Naive thymus-derived CD8-positive, alpha-beta T cell (primary cell): ENCODE results near the gene PI4KB. TPM values are rescaled to one million over a fixed set of nuclear protein-coding genes. Genes with fewer than 3 reads are reported as not detected.

Experiments
- ATAC-seq, 2 donors: fragments of 150-1000 bp; cut with Tn5 transposase in 1 of 2; sonication (Bioruptor Pico), chemical (Tn5 transposase) in 1 of 2; 1 replicate in 1 of 2; 2 replicates in 1 of 2; pipeline ENCODE4 v1.10.0; 2021; ENCODE audit warnings: mild to moderate bottlenecking in 2 of 2, moderate library complexity in 2 of 2
- POLR2A ChIA-PET: fragments of 350-600 bp; sonication (Branson Sonifier 250); formaldehyde crosslinking; loops from one replicate; lab custom pipeline; 2021; ENCODE audit warnings: antibody characterized with exemption; lab: Charles Lee
- DNase-seq, 10 donors: peaks; one replicate each; pipeline versions ENCODE4 v3.0.0 to v3.0.0-alpha.2; 2020 to 2022
- H3K27ac Mint-ChIP-seq, 10 donors: one replicate each; pipeline ENCODE4 v1.8.0; 2020 to 2022; ENCODE audit warnings: mild to moderate bottlenecking in 10 of 10, mixed read lengths in 10 of 10, moderate library complexity in 4 of 10, inconsistent platforms in 1 of 10
- H3K27me3 Mint-ChIP-seq, 5 donors: one replicate each; pipeline ENCODE4 v1.8.0; 2021 to 2022; ENCODE audit warnings: mixed read lengths in 5 of 5
- H3K36me3 Mint-ChIP-seq, 3 donors: one replicate each; pipeline ENCODE4 v1.8.0; 2020 to 2022; ENCODE audit warnings: mixed read lengths in 3 of 3, mild to moderate bottlenecking in 2 of 3, inconsistent platforms in 1 of 3
- H3K4me1 Mint-ChIP-seq, 4 donors: one replicate each; pipeline ENCODE4 v1.8.0; 2021 to 2022; ENCODE audit warnings: mixed read lengths in 4 of 4
- H3K4me3 Mint-ChIP-seq, 10 donors: one replicate each; pipeline ENCODE4 v1.8.0; 2020 to 2022; ENCODE audit warnings: mild to moderate bottlenecking in 10 of 10, mixed read lengths in 10 of 10, moderate library complexity in 6 of 10, inconsistent platforms in 1 of 10
- H3K9me3 Mint-ChIP-seq, 9 donors: one replicate each; pipeline ENCODE4 v1.8.0; 2020 to 2022; ENCODE audit warnings: mixed read lengths in 9 of 9, mild to moderate bottlenecking in 3 of 9, inconsistent platforms in 1 of 9, moderate library complexity in 1 of 9
- polyA plus RNA-seq, 3 donors: library from polyadenylated mRNA; unstranded; fragments of 300-500 nt; fragmentation: Illumina TruSeq; gene quantifications; one replicate each; pipeline ENCODE4 v1.2.3, GENCODE V29; 2021
- total RNA-seq, 8 experiments: library from RNA in 2 of 8; stranded (reverse) in 2 of 8; gene quantifications; one replicate each; pipeline ENCODE4 v1.2.3 and lab custom pipeline; 2021 to 2026

The PI4KB gene
- total and polyA plus RNA-seq, 5 experiments from 2014 or later: 42.4 to 96.6 (median 63.3) TPM

DNA sequence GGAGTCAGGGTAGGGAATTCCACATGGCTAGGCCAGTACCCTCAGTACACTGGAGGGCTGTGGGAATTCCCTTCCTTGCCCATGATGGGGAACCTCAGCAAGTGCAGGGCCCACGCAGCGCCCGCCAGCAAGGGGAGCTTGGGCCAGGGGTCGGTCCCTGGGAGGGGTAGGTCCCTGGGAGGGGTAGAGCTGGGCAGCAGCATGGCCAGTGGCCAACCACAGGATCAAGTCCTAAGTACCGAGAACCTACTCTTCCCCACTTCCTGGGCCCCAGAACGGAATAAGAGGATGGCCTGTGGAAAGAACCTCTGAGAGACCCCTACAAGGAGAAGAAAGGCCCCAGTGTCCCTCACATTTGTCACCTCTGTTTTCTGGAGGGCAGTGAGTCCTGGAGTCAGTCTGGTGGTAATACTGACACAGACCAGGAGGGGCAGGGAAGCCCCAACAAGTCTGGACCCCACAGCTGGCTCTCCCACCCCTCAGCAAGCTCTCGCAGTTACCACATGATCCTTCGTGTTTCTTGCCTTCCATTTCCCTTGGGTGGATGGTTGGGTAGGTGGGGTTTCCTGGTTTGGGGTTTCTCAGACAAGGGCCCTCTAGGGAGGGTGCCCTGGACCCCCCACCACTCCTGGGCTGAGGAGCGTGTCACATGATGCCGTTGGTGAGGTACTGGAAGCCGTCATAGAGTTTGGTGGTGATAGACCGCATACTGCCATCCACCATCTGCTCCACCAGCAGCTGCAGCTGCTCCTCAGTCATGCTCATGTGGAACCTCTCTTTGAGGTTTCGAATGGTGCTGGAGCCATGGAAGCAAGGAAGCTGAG, 34.8 kb downstream of the PI4KB start:
- no peaks in the 10 kb centered on the region for H3K9me3 Mint-ChIP-seq
- POLR2A ChIA-PET: interaction anchor here (0.6 to 2.9 kb wide), 4 partner anchors 9 to 379 kb away, joined by 3 to 10 read pairs (median 6); partner anchors contain the start of gene ZNF687
- peak overlapping the region in 9 of 10 donors; percentile 28 to 93 (median 73) for H3K27ac Mint-ChIP-seq
- peaks cover 16 to 37% (median 27%) of the 10 kb centered on the region in 4 donors for H3K4me1 Mint-ChIP-seq
- ATAC-seq (peak; percentile 28 to 65), DNase-seq (peak in 2 of 10 donors; percentile 29 to 50)
- H3K4me3 Mint-ChIP-seq: peak overlapping the region in 1 of 10 donors; percentile 19
- H3K27me3 Mint-ChIP-seq: no peaks in the 10 kb centered on the region
- peaks cover 0 to 78% (median 3%) of the 10 kb centered on the region in 3 donors for H3K36me3 Mint-ChIP-seq

DNA sequence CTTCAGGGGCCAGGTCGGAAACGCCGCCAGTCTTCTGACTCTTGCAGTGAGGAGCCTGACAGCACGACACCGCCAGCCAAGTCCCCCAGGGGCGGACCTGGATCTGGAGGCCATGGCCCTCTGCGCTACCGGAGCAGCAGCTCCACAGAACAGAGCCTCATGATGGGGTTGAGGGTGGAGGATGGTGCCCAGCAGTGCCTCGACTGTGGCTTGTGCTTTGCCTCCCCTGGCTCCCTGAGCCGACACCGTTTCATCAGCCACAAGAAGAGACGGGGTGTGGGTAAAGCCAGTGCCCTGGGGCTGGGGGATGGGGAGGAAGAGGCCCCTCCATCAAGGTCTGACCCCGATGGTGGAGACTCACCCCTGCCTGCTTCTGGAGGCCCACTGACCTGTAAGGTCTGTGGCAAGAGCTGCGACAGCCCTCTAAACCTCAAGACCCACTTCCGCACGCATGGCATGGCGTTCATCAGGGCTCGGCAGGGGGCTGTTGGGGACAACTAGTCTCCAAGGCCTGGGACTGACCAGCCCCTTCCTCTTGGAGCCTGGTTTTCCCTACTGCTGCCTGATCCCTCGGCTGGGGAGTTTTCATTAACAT, 36.4 kb downstream of the PI4KB start:
- no peak overlapping the region for H3K4me3 Mint-ChIP-seq
- H3K9me3 Mint-ChIP-seq: no peaks in the 10 kb centered on the region
- peaks cover 0 to 76% (median 7%) of the 10 kb centered on the region in 3 donors for H3K36me3 Mint-ChIP-seq
- no peaks in the 10 kb centered on the region for H3K27me3 Mint-ChIP-seq
- POLR2A ChIA-PET: no interaction called here
- DNase-seq (no peak), ATAC-seq (no peak)
- H3K4me1 Mint-ChIP-seq: peaks cover 20 to 37% (median 31%) of the 10 kb centered on the region in 4 donors
- H3K27ac Mint-ChIP-seq: peak overlapping the region in 2 of 10 donors; percentile 33 to 52

DNA sequence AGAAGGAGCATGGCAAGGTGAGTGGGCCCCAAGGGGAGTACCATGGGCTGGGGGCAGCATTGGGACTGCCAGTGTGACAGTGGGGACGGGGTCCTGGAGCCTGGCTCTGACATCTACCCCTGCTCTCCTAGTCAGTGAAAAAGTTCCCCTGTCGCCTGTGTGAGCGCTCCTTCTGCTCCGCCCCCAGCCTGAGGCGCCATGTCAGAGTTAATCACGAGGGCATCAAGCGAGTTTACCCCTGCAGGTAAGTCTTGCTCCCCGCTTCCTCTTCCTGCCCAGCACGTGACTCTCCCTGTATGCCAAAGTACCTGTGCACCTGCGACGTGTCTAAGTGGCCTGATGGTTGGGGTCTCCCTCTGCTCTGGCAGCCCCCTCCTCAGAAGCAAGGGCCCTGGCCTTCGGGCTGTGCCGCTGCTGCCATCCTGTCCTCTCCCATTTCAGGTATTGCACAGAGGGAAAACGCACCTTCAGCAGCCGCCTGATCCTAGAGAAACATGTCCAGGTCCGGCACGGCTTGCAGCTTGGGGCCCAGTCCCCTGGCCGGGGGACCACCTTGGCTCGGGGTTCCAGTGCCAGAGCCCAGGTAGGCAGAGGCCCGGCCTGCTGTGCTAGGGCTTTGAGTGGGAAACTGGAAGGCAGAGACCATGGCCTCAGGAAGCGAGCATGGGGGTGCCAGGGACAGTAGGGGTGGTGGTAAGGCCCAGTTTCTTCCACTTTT, 37.1 kb downstream of the PI4KB start:
- H3K4me3 Mint-ChIP-seq: peak overlapping the region in 1 of 10 donors; percentile 4
- peaks cover 20 to 37% (median 33%) of the 10 kb centered on the region in 4 donors for H3K4me1 Mint-ChIP-seq
- ATAC-seq (peak in 1 of 2 donors; percentile 26), DNase-seq (no peak)
- peak overlapping the region in 7 of 10 donors; percentile 11 to 88 (median 61) for H3K27ac Mint-ChIP-seq
- POLR2A ChIA-PET: no interaction called here
- H3K9me3 Mint-ChIP-seq: no peaks in the 10 kb centered on the region
- H3K36me3 Mint-ChIP-seq: peaks cover 0 to 76% (median 7%) of the 10 kb centered on the region in 3 donors
- no peaks in the 10 kb centered on the region for H3K27me3 Mint-ChIP-seq

DNA sequence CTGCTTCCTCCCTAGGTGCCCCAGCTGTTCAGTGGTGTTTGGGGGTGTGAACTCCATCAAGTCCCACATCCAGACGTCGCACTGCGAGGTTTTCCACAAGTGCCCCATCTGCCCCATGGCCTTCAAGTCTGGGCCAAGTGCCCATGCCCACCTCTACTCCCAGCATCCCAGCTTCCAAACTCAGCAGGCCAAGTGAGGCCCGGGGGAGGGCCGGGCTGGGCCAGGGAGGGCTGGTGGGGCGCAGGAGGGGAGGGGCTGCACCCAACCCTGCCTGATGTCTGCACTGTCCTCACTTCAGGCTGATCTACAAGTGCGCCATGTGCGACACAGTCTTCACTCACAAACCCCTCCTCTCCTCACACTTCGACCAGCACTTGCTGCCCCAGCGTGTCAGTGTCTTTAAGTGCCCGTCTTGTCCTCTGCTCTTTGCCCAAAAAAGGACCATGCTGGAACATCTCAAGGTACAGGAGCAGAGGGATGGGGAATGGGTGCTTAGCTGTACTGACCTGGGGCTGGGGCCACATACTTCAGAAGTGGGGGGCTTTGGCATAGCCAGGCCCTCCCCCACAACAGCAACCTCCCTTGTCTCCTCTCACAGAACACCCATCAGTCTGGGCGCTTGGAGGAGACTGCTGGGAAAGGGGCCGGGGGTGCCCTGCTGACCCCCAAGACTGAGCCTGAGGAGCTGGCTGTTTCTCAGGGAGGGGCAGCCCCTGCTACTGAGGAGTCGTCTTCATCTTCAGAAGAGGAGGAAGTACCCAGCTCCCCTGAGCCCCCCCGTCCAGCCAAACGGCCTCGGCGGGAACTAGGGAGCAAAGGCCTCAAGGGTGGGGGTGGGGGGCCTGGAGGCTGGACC, 37.9 kb downstream of the PI4KB start:
- H3K27me3 Mint-ChIP-seq: no peaks in the 10 kb centered on the region
- H3K36me3 Mint-ChIP-seq: peaks cover 0 to 72% (median 7%) of the 10 kb centered on the region in 3 donors
- H3K27ac Mint-ChIP-seq: peak overlapping the region in 8 of 10 donors; percentile 9 to 80 (median 60)
- POLR2A ChIA-PET: no interaction called here
- H3K4me3 Mint-ChIP-seq: peak overlapping the region in 1 of 10 donors; percentile 33
- H3K9me3 Mint-ChIP-seq: no peaks in the 10 kb centered on the region
- DNase-seq (no peak), ATAC-seq (no peak)
- H3K4me1 Mint-ChIP-seq: peaks cover 23 to 44% (median 40%) of the 10 kb centered on the region in 4 donors

DNA sequence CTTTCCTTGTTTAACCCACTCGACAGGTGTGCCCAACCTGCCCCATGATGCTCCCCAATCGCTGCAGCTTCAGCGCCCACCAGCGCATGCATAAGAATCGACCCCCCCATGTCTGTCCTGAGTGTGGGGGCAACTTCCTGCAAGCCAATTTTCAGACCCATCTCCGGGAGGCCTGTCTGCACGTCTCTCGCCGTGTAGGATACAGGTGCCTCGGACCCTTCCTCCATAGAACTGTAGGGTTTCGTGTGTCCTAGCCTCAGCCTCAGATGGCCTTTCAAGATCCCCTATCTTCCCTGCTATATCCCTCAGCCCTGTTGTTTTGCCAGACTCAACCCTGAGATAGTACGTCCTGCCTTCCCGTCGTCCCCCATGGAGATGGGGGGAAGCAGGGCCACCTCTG, 38.7 kb downstream of the PI4KB start:
- H3K27ac Mint-ChIP-seq: peak overlapping the region in 4 of 10 donors; percentile 3 to 73 (median 60)
- POLR2A ChIA-PET: no interaction called here
- no peaks in the 10 kb centered on the region for H3K9me3 Mint-ChIP-seq
- no peaks in the 10 kb centered on the region for H3K27me3 Mint-ChIP-seq
- peaks cover 28 to 51% (median 48%) of the 10 kb centered on the region in 4 donors for H3K4me1 Mint-ChIP-seq
- DNase-seq: no peak
- ATAC-seq: no peak
- H3K4me3 Mint-ChIP-seq: peak overlapping the region in 2 of 10 donors; percentile 2 to 33
- peaks cover 0 to 64% (median 4%) of the 10 kb centered on the region in 3 donors for H3K36me3 Mint-ChIP-seq

DNA sequence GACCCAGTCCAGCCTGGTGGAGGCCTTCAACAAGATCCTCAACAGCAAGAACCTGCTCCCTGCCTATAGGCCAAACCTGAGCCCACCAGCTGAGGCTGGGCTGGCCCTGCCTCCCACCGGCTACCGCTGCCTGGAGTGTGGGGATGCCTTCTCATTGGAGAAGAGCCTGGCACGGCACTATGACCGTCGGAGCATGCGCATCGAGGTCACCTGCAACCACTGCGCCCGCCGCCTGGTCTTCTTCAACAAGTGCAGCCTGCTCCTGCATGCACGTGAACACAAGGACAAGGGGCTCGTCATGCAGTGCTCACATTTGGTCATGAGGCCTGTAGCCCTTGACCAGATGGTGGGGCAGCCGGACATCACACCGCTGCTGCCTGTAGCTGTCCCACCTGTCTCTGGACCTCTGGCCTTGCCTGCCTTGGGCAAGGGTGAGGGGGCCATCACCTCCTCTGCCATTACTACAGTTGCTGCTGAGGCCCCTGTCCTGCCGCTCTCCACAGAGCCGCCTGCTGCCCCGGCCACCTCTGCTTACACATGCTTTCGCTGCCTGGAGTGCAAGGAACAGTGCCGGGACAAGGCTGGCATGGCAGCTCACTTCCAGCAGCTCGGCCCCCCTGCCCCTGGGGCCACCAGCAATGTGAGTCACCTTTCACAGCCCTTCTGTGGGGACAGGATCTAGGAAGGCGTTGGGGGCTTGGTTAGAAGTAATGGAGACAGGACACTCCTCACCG, 39.3 kb downstream of the PI4KB start:
- H3K27me3 Mint-ChIP-seq: no peaks in the 10 kb centered on the region
- no peaks in the 10 kb centered on the region for H3K9me3 Mint-ChIP-seq
- DNase-seq (no peak), ATAC-seq (no peak)
- POLR2A ChIA-PET: no interaction called here
- H3K27ac Mint-ChIP-seq: no peak overlapping the region
- H3K36me3 Mint-ChIP-seq: peaks cover 0 to 58% (median 4%) of the 10 kb centered on the region in 3 donors
- no peak overlapping the region for H3K4me3 Mint-ChIP-seq
- H3K4me1 Mint-ChIP-seq: peaks cover 28 to 53% (median 50%) of the 10 kb centered on the region in 4 donors

DNA sequence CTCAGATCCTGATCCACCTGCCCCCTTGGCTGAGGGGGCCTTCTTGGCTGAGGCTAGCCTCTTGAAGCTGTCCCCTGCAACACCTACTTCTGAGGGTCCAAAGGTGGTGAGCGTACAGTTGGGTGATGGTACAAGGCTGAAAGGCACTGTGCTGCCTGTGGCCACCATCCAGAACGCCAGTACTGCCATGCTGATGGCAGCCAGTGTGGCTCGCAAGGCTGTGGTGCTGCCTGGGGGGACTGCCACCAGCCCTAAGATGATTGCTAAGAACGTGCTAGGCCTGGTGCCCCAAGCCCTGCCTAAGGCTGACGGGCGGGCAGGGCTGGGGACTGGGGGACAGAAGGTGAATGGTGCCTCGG, 39.9 kb downstream of the PI4KB start:
- POLR2A ChIA-PET: no interaction called here
- DNase-seq (no peak), ATAC-seq (no peak)
- H3K27ac Mint-ChIP-seq: peak overlapping the region in 1 of 10 donors; percentile 71
- H3K9me3 Mint-ChIP-seq: no peaks in the 10 kb centered on the region
- H3K4me3 Mint-ChIP-seq: no peak overlapping the region
- H3K36me3 Mint-ChIP-seq: peaks cover 0 to 54% (median 4%) of the 10 kb centered on the region in 3 donors
- H3K4me1 Mint-ChIP-seq: peaks cover 28 to 52% (median 46%) of the 10 kb centered on the region in 4 donors
- H3K27me3 Mint-ChIP-seq: no peaks in the 10 kb centered on the region

DNA sequence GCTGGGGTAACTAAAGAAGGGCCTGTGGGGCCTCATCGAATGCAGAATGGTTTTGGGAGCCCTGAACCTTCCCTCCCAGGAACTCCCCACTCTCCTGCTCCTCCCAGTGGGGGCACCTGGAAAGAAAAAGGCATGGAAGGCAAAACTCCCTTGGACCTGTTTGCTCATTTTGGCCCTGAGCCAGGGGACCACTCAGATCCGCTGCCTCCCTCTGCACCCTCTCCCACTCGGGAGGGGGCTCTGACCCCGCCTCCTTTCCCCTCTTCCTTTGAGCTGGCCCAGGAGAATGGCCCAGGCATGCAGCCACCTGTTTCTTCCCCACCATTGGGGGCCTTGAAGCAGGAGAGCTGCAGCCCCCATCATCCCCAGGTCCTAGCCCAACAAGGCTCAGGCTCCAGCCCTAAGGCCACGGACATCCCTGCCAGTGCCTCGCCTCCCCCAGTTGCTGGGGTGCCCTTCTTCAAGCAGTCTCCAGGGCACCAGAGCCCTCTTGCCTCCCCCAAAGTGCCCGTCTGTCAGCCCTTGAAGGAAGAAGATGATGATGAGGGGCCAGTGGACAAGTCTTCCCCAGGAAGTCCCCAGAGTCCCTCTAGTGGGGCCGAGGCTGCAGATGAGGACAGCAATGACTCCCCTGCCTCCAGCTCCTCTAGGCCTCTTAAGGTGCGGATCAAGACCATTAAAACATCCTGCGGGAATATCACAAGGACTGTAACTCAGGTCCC, 40.4 kb downstream of the PI4KB start:
- Mint-ChIP-seq H3K27me3 (no peaks in the 10 kb centered on the region), H3K4me3 (no peak overlapping the region), H3K36me3 (peaks cover 0 to 50% (median 4%) of the 10 kb centered on the region in 3 donors), H3K9me3 (no peaks in the 10 kb centered on the region), H3K27ac (peak overlapping the region in 3 of 10 donors; percentile 27 to 71 (median 28)), H3K4me1 (peaks cover 28 to 52% (median 45%) of the 10 kb centered on the region in 4 donors)
- DNase-seq (no peak), ATAC-seq (no peak)
- POLR2A ChIA-PET: no interaction called here

DNA sequence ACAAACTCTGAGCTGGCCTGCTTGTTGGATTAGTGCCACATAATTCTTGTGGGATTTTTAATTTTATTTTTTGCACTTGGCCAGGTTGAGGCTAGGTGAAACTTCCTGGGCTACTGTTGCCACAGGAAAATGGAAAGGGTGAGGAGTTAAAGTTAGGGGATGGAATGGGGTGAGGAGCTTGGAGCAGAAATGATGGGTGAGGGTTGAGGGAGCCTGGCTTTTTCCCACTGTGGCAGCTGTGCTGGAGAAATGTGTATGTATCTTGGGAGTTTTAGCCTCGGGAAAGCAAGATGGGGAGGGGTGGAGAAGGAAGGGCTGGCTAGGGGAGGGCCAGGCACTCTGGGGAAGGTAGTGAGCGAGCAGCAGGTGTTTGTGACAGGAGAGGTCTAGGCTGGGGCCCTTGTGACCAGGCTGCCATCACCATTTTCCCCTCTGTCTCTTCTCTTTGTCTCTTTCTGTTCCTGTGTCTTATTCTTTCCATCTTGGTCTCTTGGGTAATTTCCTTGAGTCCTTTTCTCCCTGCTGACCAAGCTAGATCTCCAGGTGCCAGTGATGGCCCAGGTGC, 43.1 kb downstream of the PI4KB start:
- Mint-ChIP-seq H3K9me3 (no peaks in the 10 kb centered on the region), H3K27ac (peak overlapping the region; percentile 72 to 97 (median 92)), H3K4me3 (peak overlapping the region; percentile 87 to 100 (median 97)), H3K4me1 (peaks cover 23 to 45% (median 36%) of the 10 kb centered on the region in 4 donors), H3K36me3 (peaks cover 0 to 34% (median 4%) of the 10 kb centered on the region in 3 donors), H3K27me3 (no peaks in the 10 kb centered on the region)
- DNase-seq (no peak), ATAC-seq (no peak)
- POLR2A ChIA-PET: interaction anchor here (0.8 to 2.1 kb wide), 4 partner anchors 13 to 63 kb away, joined by 3 to 10 read pairs (median 5); partner anchors contain the start of genes PI4KB and RFX5

DNA sequence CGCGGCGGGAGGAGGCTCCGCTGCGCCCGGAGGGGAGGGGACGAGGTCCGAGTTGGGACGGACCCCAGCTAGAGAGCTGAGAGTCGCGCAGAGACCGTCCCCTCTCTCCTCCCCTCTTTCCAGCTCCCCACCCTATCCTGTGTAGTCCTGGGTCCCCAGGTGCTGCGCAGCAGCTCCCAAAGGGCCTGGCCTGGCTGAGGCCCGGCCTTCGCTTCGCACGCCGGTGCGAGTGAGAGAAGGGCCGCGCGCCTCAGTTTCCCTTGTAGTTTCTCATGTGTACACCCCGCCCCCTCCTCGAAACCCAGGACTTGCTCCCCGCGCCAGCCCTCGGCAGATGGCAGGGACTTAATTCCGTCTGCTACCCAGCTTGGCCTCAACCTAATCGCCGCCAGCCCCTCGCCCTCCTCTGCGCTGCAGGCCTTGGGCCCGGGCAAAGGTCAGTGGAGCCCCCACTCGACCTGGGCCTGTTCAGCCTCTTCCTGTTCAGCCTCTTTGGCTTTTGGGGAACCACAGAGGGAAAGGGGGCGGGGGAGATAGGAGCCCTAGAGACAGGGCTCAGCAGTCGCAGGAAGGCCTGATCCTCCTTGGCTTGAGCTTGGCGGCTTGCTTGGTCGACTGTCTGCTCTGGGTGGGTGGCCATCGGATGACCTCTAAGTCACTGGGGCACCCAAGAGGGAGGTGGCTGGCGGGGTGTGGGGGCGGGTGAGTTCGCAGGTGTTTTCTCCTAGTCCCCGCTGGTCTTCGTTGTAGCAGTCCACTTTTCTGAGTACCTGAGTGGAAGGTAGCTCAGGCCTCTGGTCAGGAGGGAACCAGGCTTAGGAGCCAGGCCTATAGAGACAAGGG, 44.1 kb downstream of the PI4KB start:
- POLR2A ChIA-PET: interaction anchor here (0.6 to 2.1 kb wide), 8 partner anchors 10 to 1096 kb away, joined by 3 to 10 read pairs (median 4); partner anchors contain the start of genes PI4KB and RFX5
- Mint-ChIP-seq H3K27me3 (no peaks in the 10 kb centered on the region), H3K9me3 (no peaks in the 10 kb centered on the region), H3K4me3 (peak overlapping the region; percentile 87 to 100 (median 97)), H3K27ac (peak overlapping the region; percentile 72 to 97 (median 92)), H3K4me1 (peaks cover 17 to 36% (median 29%) of the 10 kb centered on the region in 4 donors), H3K36me3 (peaks cover 0 to 25% (median 4%) of the 10 kb centered on the region in 3 donors)
- ATAC-seq (no peak), DNase-seq (peak in 4 of 10 donors; percentile 6 to 34 (median 24))
